GM18505 (cell line): Measurements from ENCODE around the gene GRID2.

Experiments
- ATAC-seq: cut with Tn5 transposase; IDR thresholded peaks from one replicate; pipeline ENCODE4 v1.9.1; 2021; ENCODE audit not compliant: unreplicated experiment
- POLR2A ChIP-seq: IDR thresholded peaks from 4 replicates; pipeline ENCODE4 v1.6.1; 2011; ENCODE audit warnings: borderline replicate concordance; ENCODE audit not compliant: insufficient read depth, insufficient read length; ENCODE audit errors: extremely low read depth

GRID2 gene

GRCh38 chr4:93501244-93501643, 1197.5 kb downstream of the GRID2 start:
- no peak for TF ChIP-seq POLR2A
- no peak for ATAC-seq

DNA sequence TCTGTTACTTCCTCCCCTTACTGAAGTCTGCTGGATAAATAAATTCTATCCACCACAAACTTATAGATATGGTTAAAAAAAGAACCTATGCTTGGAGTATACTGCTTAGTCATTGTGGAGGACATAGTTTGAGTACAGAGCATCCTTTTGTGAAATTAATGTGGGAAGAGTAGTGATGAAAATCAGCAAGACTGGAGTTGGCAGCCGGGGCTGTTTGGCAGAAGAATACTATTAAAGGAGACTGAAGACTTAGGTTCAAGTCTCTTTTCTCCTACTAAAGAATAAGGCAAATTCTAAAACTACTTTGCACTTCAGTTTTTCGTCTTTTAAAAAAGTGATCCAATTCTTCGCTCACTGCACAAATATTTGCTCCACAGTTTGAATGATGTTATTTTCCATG, 1198.2 kb downstream of the GRID2 start:
- no peak for ATAC-seq
- no peak for TF ChIP-seq POLR2A

- no peak for ATAC-seq
- no peak for TF ChIP-seq POLR2A
Measured at GRCh38 chr4:93502991-93503390, 1199.2 kb downstream of the GRID2 start.

GRCh38 chr4:93513851-93514250, 1210.1 kb downstream of the GRID2 start:
- TF ChIP-seq POLR2A: no peak
- no peak for ATAC-seq

DNA sequence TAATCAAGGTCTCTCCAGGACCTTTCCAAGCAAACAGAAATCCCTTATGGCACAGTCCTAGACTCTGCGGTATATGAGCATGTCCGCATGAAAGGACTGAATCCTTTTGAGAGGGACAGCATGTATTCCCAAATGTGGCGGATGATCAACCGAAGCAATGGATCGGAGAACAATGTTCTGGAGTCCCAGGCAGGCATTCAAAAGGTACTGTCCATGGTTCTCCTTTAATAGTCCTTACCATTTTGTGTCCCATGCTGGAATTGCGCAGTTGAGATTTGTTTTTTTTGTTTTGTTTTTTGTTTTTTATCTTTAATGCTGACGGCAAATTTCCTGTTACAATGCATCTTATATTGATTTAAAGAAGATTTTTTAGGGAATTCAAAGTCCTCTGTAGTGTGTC, 1211.4 kb downstream of the GRID2 start:
- TF ChIP-seq POLR2A: no peak
- ATAC-seq: no peak

DNA sequence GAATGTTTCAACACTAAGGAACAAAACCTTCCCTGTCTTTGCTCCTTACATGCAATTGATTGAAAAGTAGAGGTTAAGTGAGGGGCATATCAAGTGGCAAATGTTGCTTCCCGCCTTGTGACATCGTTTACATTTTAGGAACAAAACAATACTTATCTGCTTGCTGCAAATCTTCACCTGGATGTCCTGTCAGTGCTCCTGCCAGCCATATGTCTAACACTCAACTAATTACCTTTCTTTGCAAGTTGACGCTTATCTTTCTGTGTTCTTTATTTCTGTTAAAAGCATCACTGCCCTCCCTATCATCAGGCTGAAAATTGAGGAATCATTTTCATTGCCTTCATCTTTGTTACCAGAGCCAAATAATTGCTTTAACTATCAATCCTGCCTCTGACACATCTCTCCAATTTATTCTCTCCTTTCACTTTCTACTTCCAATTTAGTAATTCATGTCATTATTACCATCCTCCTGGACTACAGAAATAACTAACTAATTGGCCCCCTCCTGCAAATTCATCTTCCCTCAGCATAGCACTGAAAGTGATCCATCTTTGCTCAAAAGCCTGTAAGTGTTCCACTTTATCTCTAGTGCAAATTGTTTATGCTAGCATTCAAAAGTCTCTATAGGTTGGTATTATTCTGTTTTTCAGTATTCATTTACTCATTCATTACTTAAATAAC, 1226.1 kb downstream of the GRID2 start:
- ATAC-seq: no peak
- no peak for TF ChIP-seq POLR2A

DNA sequence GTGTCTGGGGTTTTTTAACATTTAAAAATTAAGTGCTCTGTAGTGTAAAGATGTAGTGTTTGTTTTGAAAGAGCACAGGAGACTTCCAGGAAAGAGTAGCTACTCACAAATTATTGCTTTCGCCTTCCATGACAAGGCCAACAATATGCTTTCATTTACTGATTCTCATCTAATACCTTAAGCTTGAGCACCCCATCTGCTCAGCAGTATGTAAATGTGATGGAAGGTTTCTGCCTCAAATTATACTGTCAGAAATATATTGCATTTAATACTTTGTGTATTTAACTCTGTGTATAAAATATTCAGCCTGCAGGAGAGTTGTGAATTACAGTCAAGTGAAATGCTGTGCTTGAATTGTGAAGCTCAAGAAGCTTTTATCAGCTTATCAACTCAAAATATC, 1228.5 kb downstream of the GRID2 start:
- no peak for ATAC-seq
- no peak for TF ChIP-seq POLR2A

DNA sequence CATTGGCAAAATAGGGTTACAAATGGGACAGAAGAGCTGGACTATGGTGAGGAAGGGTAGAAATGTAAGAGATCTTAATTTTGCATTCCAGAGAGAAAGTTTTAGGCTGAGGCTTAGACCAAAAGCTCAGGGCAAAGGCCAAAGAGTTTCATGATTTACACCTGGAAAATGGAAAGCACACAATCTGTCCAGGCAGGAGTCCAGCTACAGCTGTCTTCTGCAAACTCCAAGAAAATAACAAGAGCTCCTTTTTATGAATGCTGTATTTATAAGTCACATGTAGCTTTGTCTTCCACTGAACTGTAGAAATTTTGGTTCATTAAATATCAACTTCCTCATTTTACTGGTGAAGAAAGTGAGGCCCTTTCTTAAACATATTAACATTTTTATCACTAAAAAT, 1236.8 kb downstream of the GRID2 start:
- no peak for ATAC-seq
- TF ChIP-seq POLR2A: no peak

DNA sequence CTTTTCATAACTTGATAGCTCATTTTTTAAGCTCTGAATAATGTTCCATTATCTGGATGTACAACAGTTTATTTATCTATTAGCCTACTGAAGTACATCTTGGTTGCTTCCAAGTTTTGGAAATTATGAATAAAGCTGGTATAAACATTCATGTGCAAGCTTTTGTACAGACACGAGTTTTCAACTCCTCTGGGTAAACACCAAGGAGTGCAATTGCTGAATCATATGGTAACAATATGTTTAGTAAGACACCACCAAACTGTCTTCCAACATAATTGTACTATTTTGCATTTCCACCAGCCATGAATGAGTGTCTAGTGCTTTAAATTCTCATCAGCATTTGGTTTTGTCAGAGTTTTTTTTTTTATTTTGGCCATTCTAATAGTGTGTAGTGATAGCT, 1258.1 kb downstream of the GRID2 start:
- TF ChIP-seq POLR2A: no peak

DNA sequence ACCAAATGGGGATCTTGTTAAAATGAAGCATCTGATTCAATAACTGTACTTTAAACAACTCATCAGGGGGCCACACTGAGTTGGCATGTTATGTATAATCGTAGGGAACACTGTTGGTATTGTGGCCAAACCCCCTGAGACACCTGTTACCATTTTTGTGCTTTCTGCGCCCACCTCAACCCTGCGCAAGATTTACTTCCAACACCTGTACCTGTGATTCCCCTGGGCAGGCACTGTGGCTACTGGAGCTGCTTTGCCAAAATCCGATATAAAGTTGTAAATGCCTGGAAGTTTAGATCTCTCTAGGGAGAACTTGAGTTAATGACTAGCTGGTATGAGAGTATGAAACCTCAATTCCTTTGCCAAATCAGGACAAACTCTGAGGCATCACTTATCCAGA, 1265.0 kb downstream of the GRID2 start:
- no peak for ATAC-seq
- TF ChIP-seq POLR2A: no peak

More for the DNA sequence above, 1258.1 kb downstream of the GRID2 start:
- no peak for ATAC-seq

DNA sequence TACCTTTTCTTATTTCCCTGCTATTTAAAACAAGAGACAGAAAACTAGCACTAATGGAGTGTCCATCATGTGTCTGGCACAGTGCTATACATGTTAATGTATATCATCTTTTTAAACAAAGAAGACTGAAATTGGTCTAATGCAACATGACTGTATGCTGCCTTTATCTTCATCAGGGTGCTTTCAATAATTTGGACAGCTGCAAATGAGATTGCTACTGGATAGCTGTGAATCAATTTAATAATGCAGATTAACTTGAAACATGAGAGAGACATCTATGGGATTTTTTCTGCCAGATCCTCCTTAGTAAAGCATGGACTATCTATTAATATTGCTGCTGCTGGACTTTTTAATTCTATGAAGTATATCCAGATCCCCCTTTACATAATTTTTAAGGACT, 1269.5 kb downstream of the GRID2 start:
- ATAC-seq: no peak
- no peak for TF ChIP-seq POLR2A

DNA sequence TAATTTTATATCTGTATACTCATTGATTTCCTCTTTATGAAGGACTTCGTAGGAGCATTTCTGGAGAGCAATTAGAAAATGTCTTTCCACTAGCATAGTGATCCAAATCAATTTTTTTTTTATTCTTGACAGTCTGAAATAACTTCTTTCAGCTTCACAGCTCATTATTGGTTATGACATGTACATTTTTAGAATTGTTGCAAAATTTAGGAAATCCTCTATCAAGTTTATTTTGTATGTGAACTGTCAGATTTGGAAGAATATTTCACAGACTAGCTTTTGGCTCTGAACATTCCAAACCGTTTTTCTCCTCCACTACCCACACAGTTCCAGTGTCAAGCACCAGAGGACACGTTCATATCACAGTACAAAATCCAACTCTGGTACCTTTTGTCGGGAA, 1275.2 kb downstream of the GRID2 start:
- no peak for TF ChIP-seq POLR2A
- no peak for ATAC-seq

DNA sequence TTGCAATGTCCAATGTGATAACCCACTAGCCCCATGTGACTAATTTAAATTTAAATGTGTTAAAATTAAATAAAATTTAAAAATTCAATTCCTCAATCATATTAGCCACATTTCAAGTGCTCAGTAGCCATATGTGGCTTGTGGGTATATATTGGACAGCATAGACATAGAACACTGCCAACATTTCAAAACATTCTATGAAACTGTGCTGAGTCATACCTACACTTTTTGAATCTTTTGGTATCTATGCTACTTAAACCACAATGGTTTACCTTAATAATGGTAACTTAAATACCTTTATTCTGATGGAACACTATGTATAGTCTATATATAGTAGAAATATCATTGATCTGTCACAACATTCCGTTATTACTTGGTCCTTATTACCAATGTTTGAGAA, 1301.4 kb downstream of the GRID2 start:
- TF ChIP-seq POLR2A: no peak
- no peak for ATAC-seq

- TF ChIP-seq POLR2A: no peak
- ATAC-seq: no peak
Measured at GRCh38 chr4:93617606-93618005, 1313.8 kb downstream of the GRID2 start.

GRCh38 chr4:93633721-93634120, 1330.0 kb downstream of the GRID2 start:
- no peak for TF ChIP-seq POLR2A

More at GRCh38 chr4:93633721-93634120, 1330.0 kb downstream of the GRID2 start:
- ATAC-seq: no peak
